ENCODE results near the gene ZNF566. TPM values are rescaled to one million over a fixed set of nuclear protein-coding genes. Genes with fewer than 3 reads are reported as not detected.

The ZNF566 gene
- total and polyA plus RNA-seq, 2 donors: 7.3 to 9.4 TPM

- H3K9me3 ChIP-seq (ENCODE audit: control insufficient read depth in 2 of 2, insufficient read depth in 1 of 2, low read length in 1 of 2): peaks cover 0 to 7% of the 10 kb centered on the region in 2 donors
- H3K27ac ChIP-seq (ENCODE audit: low read depth in 1 of 2, low read length in 1 of 2): no peak overlapping the region
- H3K4me3 ChIP-seq (ENCODE audit: low read length in 2 of 2): no peak overlapping the region
- no peaks in the 10 kb centered on the region for H3K36me3 ChIP-seq (ENCODE audit: control insufficient read depth in 2 of 2, insufficient read depth in 2 of 2, low read length in 1 of 2)
- H3K27me3 ChIP-seq (ENCODE audit: control insufficient read depth in 2 of 2, insufficient read depth in 1 of 2, low read length in 1 of 2): no peaks in the 10 kb centered on the region
- no peaks in the 10 kb centered on the region for H3K4me1 ChIP-seq (ENCODE audit: control insufficient read depth in 2 of 2, insufficient read depth in 2 of 2, low read length in 2 of 2)
- DNase-seq (ENCODE audit: low read depth in 6 of 9, low spot score in 9 of 9): no peak
- WGBS: 89% methylated on average over 6 of the region's 6 CpGs
These were observed 5.7 kb downstream of the ZNF566 start for GRCh38 chr19:36483653-36484052.

- no peaks in the 10 kb centered on the region for H3K4me1 ChIP-seq (ENCODE audit: control insufficient read depth in 2 of 2, insufficient read depth in 2 of 2, low read length in 2 of 2)
- H3K27me3 ChIP-seq (ENCODE audit: control insufficient read depth in 2 of 2, insufficient read depth in 1 of 2, low read length in 1 of 2): no peaks in the 10 kb centered on the region
- no peak overlapping the region for H3K4me3 ChIP-seq (ENCODE audit: low read length in 2 of 2)
- no peak overlapping the region for H3K27ac ChIP-seq (ENCODE audit: low read depth in 1 of 2, low read length in 1 of 2)
- no peaks in the 10 kb centered on the region for H3K36me3 ChIP-seq (ENCODE audit: control insufficient read depth in 2 of 2, insufficient read depth in 2 of 2, low read length in 1 of 2)
- WGBS: 98% methylated on average over 2 of the region's 2 CpGs
- no peak for DNase-seq (ENCODE audit: low read depth in 6 of 9, low spot score in 9 of 9)
- H3K9me3 ChIP-seq (ENCODE audit: control insufficient read depth in 2 of 2, insufficient read depth in 1 of 2, low read length in 1 of 2): peaks cover 0 to 7% of the 10 kb centered on the region in 2 donors
These were observed 6.5 kb downstream of the ZNF566 start for GRCh38 chr19:36482876-36483275.

GRCh38 chr19:36460046-36460445, 29.3 kb downstream of the ZNF566 start:
- no peak overlapping the region for H3K27ac ChIP-seq (ENCODE audit: low read depth in 1 of 2, low read length in 1 of 2)
- H3K36me3 ChIP-seq (ENCODE audit: control insufficient read depth in 2 of 2, insufficient read depth in 2 of 2, low read length in 1 of 2): no peaks in the 10 kb centered on the region
- H3K4me3 ChIP-seq (ENCODE audit: low read length in 2 of 2): no peak overlapping the region
- 96% methylated on average over 1 of the region's 1 CpG for WGBS
- peaks cover 0 to 7% of the 10 kb centered on the region in 2 donors for H3K9me3 ChIP-seq (ENCODE audit: control insufficient read depth in 2 of 2, insufficient read depth in 1 of 2, low read length in 1 of 2)
- no peaks in the 10 kb centered on the region for H3K4me1 ChIP-seq (ENCODE audit: control insufficient read depth in 2 of 2, insufficient read depth in 2 of 2, low read length in 2 of 2)
- DNase-seq (ENCODE audit: low read depth in 6 of 9, low spot score in 9 of 9): no peak
- no peaks in the 10 kb centered on the region for H3K27me3 ChIP-seq (ENCODE audit: control insufficient read depth in 2 of 2, insufficient read depth in 1 of 2, low read length in 1 of 2)

GRCh38 chr19:36456831-36457230, 32.5 kb downstream of the ZNF566 start:
- Histone ChIP-seq H3K4me1 (ENCODE audit: control insufficient read depth in 2 of 2, insufficient read depth in 2 of 2, low read length in 2 of 2) (no peaks in the 10 kb centered on the region), H3K4me3 (ENCODE audit: low read length in 2 of 2) (no peak overlapping the region), H3K27ac (ENCODE audit: low read depth in 1 of 2, low read length in 1 of 2) (no peak overlapping the region), H3K27me3 (ENCODE audit: control insufficient read depth in 2 of 2, insufficient read depth in 1 of 2, low read length in 1 of 2) (no peaks in the 10 kb centered on the region), H3K36me3 (ENCODE audit: control insufficient read depth in 2 of 2, insufficient read depth in 2 of 2, low read length in 1 of 2) (no peaks in the 10 kb centered on the region), H3K9me3 (ENCODE audit: control insufficient read depth in 2 of 2, insufficient read depth in 1 of 2, low read length in 1 of 2) (peaks cover 0 to 4% of the 10 kb centered on the region in 2 donors)
- no peak for DNase-seq (ENCODE audit: low read depth in 6 of 9, low spot score in 9 of 9)
- 94% methylated on average over 2 of the region's 2 CpGs for WGBS

- Histone ChIP-seq H3K27ac (ENCODE audit: low read depth in 1 of 2, low read length in 1 of 2) (no peak overlapping the region), H3K36me3 (ENCODE audit: control insufficient read depth in 2 of 2, insufficient read depth in 2 of 2, low read length in 1 of 2) (peaks cover 7 to 8% of the 10 kb centered on the region in 2 donors), H3K9me3 (ENCODE audit: control insufficient read depth in 2 of 2, insufficient read depth in 1 of 2, low read length in 1 of 2) (peaks cover 9 to 10% of the 10 kb centered on the region in 2 donors), H3K27me3 (ENCODE audit: control insufficient read depth in 2 of 2, insufficient read depth in 1 of 2, low read length in 1 of 2) (no peaks in the 10 kb centered on the region), H3K4me1 (ENCODE audit: control insufficient read depth in 2 of 2, insufficient read depth in 2 of 2, low read length in 2 of 2) (no peaks in the 10 kb centered on the region), H3K4me3 (ENCODE audit: low read length in 2 of 2) (no peak overlapping the region)
- WGBS: 98% methylated on average over 5 of the region's 5 CpGs
- no peak for DNase-seq (ENCODE audit: low read depth in 6 of 9, low spot score in 9 of 9)
These were observed 40.2 kb downstream of the ZNF566 start for GRCh38 chr19:36449059-36449670.

- no peak overlapping the region for H3K27ac ChIP-seq (ENCODE audit: low read depth in 1 of 2, low read length in 1 of 2)
- no peaks in the 10 kb centered on the region for H3K36me3 ChIP-seq (ENCODE audit: control insufficient read depth in 2 of 2, insufficient read depth in 2 of 2, low read length in 1 of 2)
- no peak overlapping the region for H3K4me3 ChIP-seq (ENCODE audit: low read length in 2 of 2)
- no peaks in the 10 kb centered on the region for H3K4me1 ChIP-seq (ENCODE audit: control insufficient read depth in 2 of 2, insufficient read depth in 2 of 2, low read length in 2 of 2)
- H3K9me3 ChIP-seq (ENCODE audit: control insufficient read depth in 2 of 2, insufficient read depth in 1 of 2, low read length in 1 of 2): peaks cover 1 to 13% of the 10 kb centered on the region in 2 donors
- no peak for DNase-seq (ENCODE audit: low read depth in 6 of 9, low spot score in 9 of 9)
- no peaks in the 10 kb centered on the region for H3K27me3 ChIP-seq (ENCODE audit: control insufficient read depth in 2 of 2, insufficient read depth in 1 of 2, low read length in 1 of 2)
- WGBS: 72% methylated on average over 1 of the region's 1 CpG
These were observed 48.0 kb downstream of the ZNF566 start for GRCh38 chr19:36441339-36441738.

- peaks cover 0 to 13% of the 10 kb centered on the region in 2 donors for H3K9me3 ChIP-seq (ENCODE audit: control insufficient read depth in 2 of 2, insufficient read depth in 1 of 2, low read length in 1 of 2)
- no peaks in the 10 kb centered on the region for H3K36me3 ChIP-seq (ENCODE audit: control insufficient read depth in 2 of 2, insufficient read depth in 2 of 2, low read length in 1 of 2)
- H3K4me1 ChIP-seq (ENCODE audit: control insufficient read depth in 2 of 2, insufficient read depth in 2 of 2, low read length in 2 of 2): no peaks in the 10 kb centered on the region
- no peak for DNase-seq (ENCODE audit: low read depth in 6 of 9, low spot score in 9 of 9)
- no peak overlapping the region for H3K27ac ChIP-seq (ENCODE audit: low read depth in 1 of 2, low read length in 1 of 2)
- H3K27me3 ChIP-seq (ENCODE audit: control insufficient read depth in 2 of 2, insufficient read depth in 1 of 2, low read length in 1 of 2): no peaks in the 10 kb centered on the region
- 70% methylated on average over 2 of the region's 2 CpGs for WGBS
- no peak overlapping the region for H3K4me3 ChIP-seq (ENCODE audit: low read length in 2 of 2)
These were observed 52.8 kb downstream of the ZNF566 start for GRCh38 chr19:36436531-36436930.

GRCh38 chr19:36423925-36424324, 65.4 kb downstream of the ZNF566 start:
- Histone ChIP-seq H3K27ac (ENCODE audit: low read depth in 1 of 2, low read length in 1 of 2) (no peak overlapping the region), H3K4me3 (ENCODE audit: low read length in 2 of 2) (no peak overlapping the region), H3K36me3 (ENCODE audit: control insufficient read depth in 2 of 2, insufficient read depth in 2 of 2, low read length in 1 of 2) (no peaks in the 10 kb centered on the region), H3K27me3 (ENCODE audit: control insufficient read depth in 2 of 2, insufficient read depth in 1 of 2, low read length in 1 of 2) (peaks cover 12 to 19% of the 10 kb centered on the region in 2 donors), H3K9me3 (ENCODE audit: control insufficient read depth in 2 of 2, insufficient read depth in 1 of 2, low read length in 1 of 2) (peaks cover 10 to 11% of the 10 kb centered on the region in 2 donors), H3K4me1 (ENCODE audit: control insufficient read depth in 2 of 2, insufficient read depth in 2 of 2, low read length in 2 of 2) (no peaks in the 10 kb centered on the region)
- WGBS: 90% methylated on average over 4 of the region's 4 CpGs
- no peak for DNase-seq (ENCODE audit: low read depth in 6 of 9, low spot score in 9 of 9)

- WGBS: 33% methylated on average over 33 of the region's 33 CpGs
- H3K4me3 ChIP-seq (ENCODE audit: low read length in 2 of 2): peak overlapping the region in 1 of 2 donors; percentile 28
- peaks cover 6 to 9% of the 10 kb centered on the region in 2 donors for H3K4me1 ChIP-seq (ENCODE audit: control insufficient read depth in 2 of 2, insufficient read depth in 2 of 2, low read length in 2 of 2)
- DNase-seq (ENCODE audit: low read depth in 6 of 9, low spot score in 9 of 9): no peak
- no peak overlapping the region for H3K27ac ChIP-seq (ENCODE audit: low read depth in 1 of 2, low read length in 1 of 2)
- peaks cover 12 to 19% of the 10 kb centered on the region in 2 donors for H3K27me3 ChIP-seq (ENCODE audit: control insufficient read depth in 2 of 2, insufficient read depth in 1 of 2, low read length in 1 of 2)
- H3K36me3 ChIP-seq (ENCODE audit: control insufficient read depth in 2 of 2, insufficient read depth in 2 of 2, low read length in 1 of 2): no peaks in the 10 kb centered on the region
- H3K9me3 ChIP-seq (ENCODE audit: control insufficient read depth in 2 of 2, insufficient read depth in 1 of 2, low read length in 1 of 2): peaks cover 10 to 11% of the 10 kb centered on the region in 2 donors
These were observed 67.4 kb downstream of the ZNF566 start for GRCh38 chr19:36421749-36422481.

Data from thymus (tissue), 11 donors.